Activated CD4-positive, alpha-beta memory T cell treated with anti-CD3 and anti-CD28 coated beads for 36 hours (primary cell): ENCODE data around the gene SDHA. TPM values are rescaled to one million over a fixed set of nuclear protein-coding genes. Genes with fewer than 3 reads are reported as not detected.

Experiments used
- CTCF ChIA-PET: fragments of 350-600 bp; sonication (Branson Sonifier 250); formaldehyde crosslinking; loops from one replicate; lab custom pipeline; 2021; ENCODE audit warnings: antibody characterized with exemption, inconsistent platforms; lab: Charles Lee
- POLR2A ChIA-PET: fragments of 350-600 bp; sonication (Branson Sonifier 250); formaldehyde crosslinking; loops from one replicate; lab custom pipeline; 2021; ENCODE audit warnings: antibody characterized with exemption; lab: Charles Lee
- DNase-seq: peaks from one replicate; pipeline ENCODE4 v3.0.0-alpha.2; 2020
- H3K27ac Mint-ChIP-seq: one replicate; pipeline ENCODE4 v1.8.0; 2021; ENCODE audit warnings: mixed read lengths
- H3K27me3 Mint-ChIP-seq: one replicate; pipeline ENCODE4 v1.8.0; 2021; ENCODE audit warnings: mixed read lengths
- H3K36me3 Mint-ChIP-seq: one replicate; pipeline ENCODE4 v1.8.0; 2021; ENCODE audit warnings: mixed read lengths
- H3K4me1 Mint-ChIP-seq: one replicate; pipeline ENCODE4 v1.8.0; 2021; ENCODE audit warnings: low read depth, mixed read lengths
- H3K4me3 Mint-ChIP-seq: one replicate; pipeline ENCODE4 v1.8.0; 2021; ENCODE audit warnings: mild to moderate bottlenecking, mixed read lengths
- H3K9me3 Mint-ChIP-seq: one replicate; pipeline ENCODE4 v1.8.0; 2021; ENCODE audit warnings: mixed read lengths
- intact Hi-C: fragments of 100-400 bp; cut with micrococcal nuclease; formaldehyde crosslinking; loops from one replicate; pipeline ENCODE4 v1.15.1; 2023
- total RNA-seq, 2 experiments: library from RNA; stranded (reverse); gene quantifications; one replicate each; pipeline ENCODE4 v1.2.3, GENCODE V29; 2021

SDHA gene
- total RNA-seq, 2 experiments from 2014 or later, result 142 to 143 TPM

DNA sequence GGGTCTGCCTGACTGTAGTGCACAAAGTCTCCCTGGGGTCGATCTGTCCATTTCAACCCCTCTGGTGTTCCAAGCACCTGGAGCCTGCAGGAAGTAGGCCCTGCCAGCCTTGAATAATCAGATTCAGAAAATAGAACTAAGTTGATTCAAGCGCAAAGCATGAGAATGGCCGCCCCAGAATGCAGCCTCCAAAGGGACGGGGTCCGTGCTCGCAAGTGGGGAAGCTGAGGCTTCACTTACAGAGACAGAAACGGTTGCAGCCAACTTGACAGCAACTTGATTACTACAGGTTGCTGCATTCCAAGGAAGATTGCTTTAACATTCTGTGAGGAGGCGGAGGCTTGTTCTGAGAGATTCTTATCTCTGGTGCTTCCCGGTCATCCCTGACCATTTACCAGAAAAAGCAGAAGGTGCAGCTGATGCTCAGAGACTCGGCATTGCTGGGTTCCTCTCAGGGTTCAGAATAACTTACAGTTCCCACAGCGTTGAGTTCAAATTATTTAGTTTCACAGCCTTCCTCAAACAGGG is 41.8 kb upstream of the SDHA start:
- Mint-ChIP-seq H3K36me3 (no peaks in the 10 kb centered on the region), H3K27ac (no peak overlapping the region), H3K27me3 (peaks cover 6% of the 10 kb centered on the region), H3K4me3 (no peak overlapping the region), H3K9me3 (no peaks in the 10 kb centered on the region), H3K4me1 (no peaks in the 10 kb centered on the region)
- intact Hi-C loops, result no loop called here
- POLR2A ChIA-PET, result no interaction called here
- DNase-seq, result no peak
- CTCF ChIA-PET, result no interaction called here

DNA sequence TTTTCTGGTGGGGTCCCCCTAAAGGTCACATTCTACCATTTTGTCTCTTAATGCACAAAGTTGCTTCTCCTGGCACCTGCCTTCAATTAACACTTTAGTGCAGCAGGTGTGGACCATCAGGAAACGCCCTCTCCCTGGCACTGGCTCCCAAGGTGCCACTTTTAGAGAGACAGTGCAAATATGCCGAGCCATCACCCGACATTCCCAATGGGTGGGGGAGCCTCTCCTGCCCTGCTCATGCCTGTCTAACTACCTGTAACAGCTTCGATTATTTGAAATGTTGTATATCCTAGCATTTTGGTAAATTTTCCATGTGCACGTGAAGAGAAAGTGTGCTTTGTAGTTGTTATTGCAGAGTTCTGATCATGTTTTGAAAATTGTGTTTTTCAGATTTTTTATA is 40.0 kb upstream of the SDHA start:
- Mint-ChIP-seq H3K27me3 (peaks cover 2% of the 10 kb centered on the region), H3K4me3 (no peak overlapping the region), H3K9me3 (no peaks in the 10 kb centered on the region), H3K36me3 (no peaks in the 10 kb centered on the region), H3K27ac (no peak overlapping the region), H3K4me1 (no peaks in the 10 kb centered on the region)
- ChIA-PET CTCF (no interaction called here), POLR2A (no interaction called here)
- intact Hi-C loops, result no loop called here
- no peak for DNase-seq

DNA sequence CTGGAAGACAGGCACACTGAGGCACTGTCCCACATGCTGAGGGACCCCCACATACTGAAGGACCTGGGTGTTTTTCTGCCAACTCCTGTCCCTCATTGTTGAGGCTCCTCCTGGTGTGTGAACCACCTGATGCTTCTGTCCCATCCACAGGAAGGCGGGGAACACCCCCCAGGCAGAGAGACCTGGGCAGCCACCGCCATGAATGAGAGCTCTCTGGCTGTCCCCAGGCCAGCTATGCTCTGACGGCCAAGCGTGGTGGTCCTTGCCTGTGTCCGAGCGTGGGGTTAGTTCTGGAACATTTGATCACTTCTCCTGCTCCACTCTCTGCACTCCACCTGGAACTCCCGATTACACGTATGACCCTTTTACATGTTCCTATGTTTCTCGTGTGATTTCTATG is 38.7 kb upstream of the SDHA start:
- H3K9me3 Mint-ChIP-seq, result no peaks in the 10 kb centered on the region
- no peak overlapping the region for H3K27ac Mint-ChIP-seq
- no peak for DNase-seq
- CTCF ChIA-PET, result interaction anchor here (1.0 kb wide), 1 partner anchor 9 kb away, joined by 6 read pairs; no protein-coding TSS in a partner anchor
- H3K4me1 Mint-ChIP-seq, result no peaks in the 10 kb centered on the region
- intact Hi-C loops, result no loop called here
- no peaks in the 10 kb centered on the region for H3K36me3 Mint-ChIP-seq
- H3K27me3 Mint-ChIP-seq, result peaks cover 2% of the 10 kb centered on the region
- H3K4me3 Mint-ChIP-seq, result no peak overlapping the region
- POLR2A ChIA-PET, result no interaction called here

DNA sequence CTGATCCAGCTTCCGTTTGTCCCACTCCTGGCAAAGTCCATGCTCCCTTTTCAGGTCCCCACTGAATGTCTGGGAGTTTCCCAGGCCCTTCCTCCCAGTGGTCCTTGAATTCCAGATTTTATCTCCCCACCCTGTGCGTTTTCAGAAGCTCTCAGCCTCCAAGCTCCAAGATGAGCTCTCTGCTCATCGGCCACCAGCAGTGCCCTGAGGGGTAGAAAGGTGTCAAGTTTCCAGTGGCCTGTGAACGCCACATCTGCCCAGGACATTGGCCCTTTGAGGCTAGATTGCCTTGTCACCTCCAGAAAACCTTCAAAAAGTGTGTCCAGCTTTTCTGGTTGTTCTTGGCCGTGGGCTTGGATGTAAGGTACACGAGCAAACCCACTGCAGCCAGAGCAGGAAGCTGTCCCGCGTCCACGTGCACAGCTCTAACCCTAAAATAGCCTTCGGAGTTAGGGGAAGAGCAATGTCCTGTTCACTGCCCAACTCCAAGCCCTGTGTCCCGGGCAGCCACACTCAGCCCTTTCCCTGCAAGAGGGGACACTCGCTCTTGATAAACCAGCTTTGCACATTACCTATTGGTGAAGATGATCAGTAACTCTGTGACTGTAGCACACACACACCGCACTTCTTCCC is 37.7 kb upstream of the SDHA start:
- Mint-ChIP-seq H3K4me1 (no peaks in the 10 kb centered on the region), H3K4me3 (no peak overlapping the region), H3K9me3 (no peaks in the 10 kb centered on the region), H3K27ac (no peak overlapping the region), H3K36me3 (no peaks in the 10 kb centered on the region), H3K27me3 (peaks cover 2% of the 10 kb centered on the region)
- ChIA-PET CTCF (interaction anchor here (0.9 kb wide), 1 partner anchor 8 kb away, joined by 3 read pairs; no protein-coding TSS in a partner anchor), POLR2A (no interaction called here)
- DNase-seq, result no peak
- intact Hi-C loops, result no loop called here

DNA sequence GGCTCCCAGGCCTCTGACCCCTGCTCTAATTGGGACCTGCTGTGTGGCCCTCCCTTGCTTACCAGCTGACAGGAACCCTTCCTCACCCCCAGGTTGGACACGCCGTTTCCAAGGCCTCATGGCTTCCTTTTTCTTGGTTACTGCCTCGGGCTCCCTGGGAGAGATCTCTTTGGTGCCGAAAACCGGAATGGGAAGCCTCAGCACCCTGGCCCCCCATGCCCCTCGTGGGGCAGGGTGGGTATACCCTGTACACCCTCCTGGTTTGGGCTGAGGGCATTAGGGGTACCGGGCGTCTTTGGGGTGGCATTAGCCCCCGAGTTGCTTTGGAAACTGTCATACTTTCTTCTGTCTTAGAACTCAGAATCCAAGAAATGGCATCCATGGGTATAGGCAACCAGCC is 37.0 kb upstream of the SDHA start:
- H3K4me3 Mint-ChIP-seq, result no peak overlapping the region
- H3K27ac Mint-ChIP-seq, result no peak overlapping the region
- intact Hi-C loops, result no loop called here
- H3K36me3 Mint-ChIP-seq, result no peaks in the 10 kb centered on the region
- no peak for DNase-seq
- no peaks in the 10 kb centered on the region for H3K4me1 Mint-ChIP-seq
- H3K27me3 Mint-ChIP-seq, result peaks cover 2% of the 10 kb centered on the region
- ChIA-PET CTCF (interaction anchor here (0.9 kb wide), 1 partner anchor 7 kb away, joined by 3 read pairs; no protein-coding TSS in a partner anchor), POLR2A (no interaction called here)
- no peaks in the 10 kb centered on the region for H3K9me3 Mint-ChIP-seq

DNA sequence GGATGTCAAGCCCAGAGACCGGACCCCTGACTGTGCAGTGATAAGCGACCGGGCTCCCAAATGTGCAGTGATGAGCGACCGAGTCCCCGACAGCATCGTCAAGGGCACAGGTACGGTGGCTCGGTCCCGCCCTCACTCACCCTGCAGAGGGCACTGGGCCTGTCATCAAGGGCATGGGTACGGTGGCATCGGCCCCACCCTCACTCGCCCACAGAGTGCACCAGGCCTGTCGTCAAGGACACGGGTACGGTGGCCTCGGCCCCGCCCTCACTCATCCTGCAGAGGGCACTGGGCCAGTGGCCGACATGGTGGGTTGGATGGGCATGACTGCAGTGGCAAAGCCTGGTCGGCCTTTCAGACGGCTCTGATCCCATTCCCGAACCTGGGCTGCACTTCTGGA is 36.6 kb upstream of the SDHA start:
- peaks cover 2% of the 10 kb centered on the region for H3K27me3 Mint-ChIP-seq
- H3K36me3 Mint-ChIP-seq, result no peaks in the 10 kb centered on the region
- CTCF ChIA-PET, result no interaction called here
- DNase-seq, result no peak
- POLR2A ChIA-PET, result no interaction called here
- H3K4me3 Mint-ChIP-seq, result no peak overlapping the region
- intact Hi-C loops, result no loop called here
- no peaks in the 10 kb centered on the region for H3K9me3 Mint-ChIP-seq
- no peaks in the 10 kb centered on the region for H3K4me1 Mint-ChIP-seq
- H3K27ac Mint-ChIP-seq, result no peak overlapping the region

DNA sequence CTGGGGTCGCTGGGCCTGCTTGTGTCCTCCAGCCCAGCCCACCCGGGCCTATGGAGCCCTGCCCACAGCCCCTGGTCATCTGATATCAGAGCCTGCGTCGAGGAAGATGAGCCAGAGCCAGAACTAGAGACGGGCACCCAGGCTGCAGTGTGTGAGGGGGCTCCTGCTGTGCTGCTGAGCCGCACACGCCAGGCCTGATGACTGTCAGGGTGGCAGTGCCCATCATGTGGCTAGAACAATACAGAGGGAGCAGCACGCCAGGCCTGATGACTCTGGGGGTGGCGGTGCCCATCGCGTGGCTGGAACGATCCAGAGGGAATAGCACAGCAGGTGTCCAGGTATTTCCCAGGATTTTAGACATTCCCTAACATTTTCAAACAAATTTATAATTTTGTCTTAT is 36.0 kb upstream of the SDHA start:
- POLR2A ChIA-PET, result no interaction called here
- H3K4me3 Mint-ChIP-seq, result no peak overlapping the region
- H3K36me3 Mint-ChIP-seq, result no peaks in the 10 kb centered on the region
- intact Hi-C loops, result no loop called here
- H3K27ac Mint-ChIP-seq, result no peak overlapping the region
- H3K9me3 Mint-ChIP-seq, result no peaks in the 10 kb centered on the region
- peaks cover 2% of the 10 kb centered on the region for H3K27me3 Mint-ChIP-seq
- CTCF ChIA-PET, result no interaction called here
- H3K4me1 Mint-ChIP-seq, result no peaks in the 10 kb centered on the region
- DNase-seq, result no peak

DNA sequence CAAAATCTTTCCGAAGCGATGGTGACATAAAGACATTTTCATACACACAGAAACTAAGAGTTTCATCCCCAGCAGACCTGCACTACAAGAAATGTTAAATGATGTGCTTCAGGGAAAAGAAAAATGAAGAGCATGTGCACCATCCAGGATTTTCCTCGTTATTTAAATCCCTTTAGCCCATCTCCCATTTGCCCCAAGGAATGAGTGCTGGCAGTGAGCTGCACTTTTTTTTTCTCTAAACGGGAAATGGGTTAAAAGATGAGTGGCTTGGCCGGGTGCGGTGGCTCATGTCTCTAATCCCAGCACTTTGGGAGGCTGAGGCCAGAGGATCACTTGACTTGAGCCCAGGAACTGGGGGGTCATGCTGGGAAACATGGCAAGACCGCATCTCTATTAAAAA is 33.6 kb upstream of the SDHA start:
- Mint-ChIP-seq H3K36me3 (no peaks in the 10 kb centered on the region), H3K4me1 (peaks cover 6% of the 10 kb centered on the region), H3K27me3 (peaks cover 6% of the 10 kb centered on the region), H3K27ac (no peak overlapping the region), H3K9me3 (no peaks in the 10 kb centered on the region), H3K4me3 (no peak overlapping the region)
- ChIA-PET CTCF (no interaction called here), POLR2A (no interaction called here)
- DNase-seq, result no peak
- intact Hi-C loops, result no loop called here

DNA sequence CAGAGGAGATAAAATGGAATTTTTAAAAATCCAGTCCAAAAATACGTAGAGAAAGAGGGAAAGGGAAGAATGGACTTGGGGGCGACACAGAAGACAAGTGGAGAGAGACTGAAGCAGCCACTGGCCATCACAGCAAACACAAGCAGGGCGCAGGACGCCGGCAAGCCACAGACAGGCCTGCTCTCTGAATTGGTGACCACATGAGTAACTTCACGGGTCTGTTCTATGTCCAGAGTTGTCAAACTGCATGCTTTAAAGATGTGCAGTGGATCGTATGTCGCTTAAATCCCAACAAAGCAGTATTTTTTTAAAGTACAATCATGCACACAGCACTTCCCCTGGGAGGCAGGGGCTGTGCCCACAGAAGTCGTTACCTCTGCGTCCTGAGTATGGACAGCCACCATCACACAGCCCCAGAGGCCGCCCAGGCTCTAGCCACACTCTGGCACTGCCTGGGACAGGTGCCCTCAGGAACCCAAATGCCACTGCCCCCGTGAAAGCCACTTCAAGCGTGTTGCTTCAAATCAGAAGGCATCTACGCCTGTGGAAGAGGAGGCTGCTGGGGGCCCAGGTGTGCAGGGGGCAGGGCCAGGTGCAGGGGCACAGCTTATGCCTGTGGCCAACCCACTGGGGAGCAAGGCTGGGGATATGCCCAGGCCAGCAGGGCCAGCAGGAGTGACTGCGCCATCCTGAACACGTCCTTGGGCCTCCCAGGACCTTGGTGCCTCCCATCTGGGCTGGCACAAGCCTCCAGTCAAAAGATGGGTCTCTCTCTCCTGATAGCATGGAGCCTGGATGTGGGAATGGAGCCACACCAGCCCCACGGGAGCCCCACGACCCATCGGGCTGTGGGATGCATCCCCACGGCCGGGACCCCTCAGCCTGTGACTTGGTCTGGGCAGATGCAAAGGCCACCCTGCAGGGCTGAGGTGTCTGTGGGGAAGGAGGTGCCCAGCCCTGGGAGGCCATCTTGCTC is 32.7 kb upstream of the SDHA start:
- no peak for DNase-seq
- H3K36me3 Mint-ChIP-seq, result no peaks in the 10 kb centered on the region
- ChIA-PET POLR2A (no interaction called here), CTCF (no interaction called here)
- peaks cover 6% of the 10 kb centered on the region for H3K27me3 Mint-ChIP-seq
- intact Hi-C loops, result loop anchor here (5.0 kb wide), 1 partner anchor 242 kb away; no protein-coding TSS in a partner anchor
- peaks cover 6% of the 10 kb centered on the region for H3K4me1 Mint-ChIP-seq
- H3K27ac Mint-ChIP-seq, result no peak overlapping the region
- H3K9me3 Mint-ChIP-seq, result no peaks in the 10 kb centered on the region
- no peak overlapping the region for H3K4me3 Mint-ChIP-seq

DNA sequence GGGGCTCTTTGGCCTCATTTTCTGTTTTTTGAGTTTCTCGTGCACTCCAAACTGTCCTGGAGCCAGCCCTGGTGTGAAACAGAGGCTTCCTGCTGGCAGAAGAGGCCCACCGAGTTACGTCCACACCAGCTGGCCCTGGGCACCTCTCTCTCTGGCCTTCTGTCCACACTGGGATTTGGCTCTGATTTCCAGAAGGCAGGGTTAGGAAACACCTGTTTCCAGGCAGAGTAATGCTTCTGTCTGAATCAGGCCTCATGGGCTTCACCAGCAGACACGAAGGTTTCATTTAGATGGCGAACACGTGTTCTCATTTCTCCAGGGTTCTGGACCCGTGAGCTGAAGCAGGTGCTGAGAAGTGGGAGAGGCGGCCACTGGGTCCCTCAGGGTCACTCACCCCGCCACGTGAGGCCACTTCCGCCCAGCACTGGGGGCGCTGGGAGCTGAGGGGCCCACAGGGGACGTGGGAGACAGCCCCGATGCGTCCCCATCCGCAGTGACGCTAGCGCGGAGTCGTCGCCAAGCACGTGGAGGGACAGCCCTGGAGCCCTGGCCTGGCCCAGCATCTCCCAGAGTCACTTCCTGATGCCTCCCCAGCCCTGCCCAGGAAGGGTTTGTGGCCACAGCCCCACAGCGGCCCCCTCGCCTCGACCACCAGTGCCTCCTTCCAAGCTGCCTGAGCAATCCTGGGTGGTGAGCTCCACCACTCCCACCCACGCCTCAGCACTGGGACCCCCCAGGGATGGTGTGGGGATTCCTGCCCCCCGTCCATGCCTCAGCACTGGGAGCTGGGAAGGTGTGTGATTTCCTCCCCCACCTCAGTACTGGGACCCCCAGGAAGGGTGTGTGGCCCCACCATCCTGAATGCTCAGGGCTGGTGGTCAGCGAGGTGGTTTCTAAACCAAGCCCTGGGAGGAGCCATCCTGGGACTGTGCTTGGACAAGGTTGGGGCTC is 31.8 kb upstream of the SDHA start:
- no peaks in the 10 kb centered on the region for H3K36me3 Mint-ChIP-seq
- intact Hi-C loops, result loop anchor here (5.0 kb wide), 1 partner anchor 241 kb away; no protein-coding TSS in a partner anchor
- no peaks in the 10 kb centered on the region for H3K9me3 Mint-ChIP-seq
- H3K4me1 Mint-ChIP-seq, result peaks cover 6% of the 10 kb centered on the region
- ChIA-PET CTCF (interaction anchor here (1.1 kb wide), 1 partner anchor 244 kb away, joined by 3 read pairs; no protein-coding TSS in a partner anchor), POLR2A (no interaction called here)
- no peak overlapping the region for H3K4me3 Mint-ChIP-seq
- no peak overlapping the region for H3K27ac Mint-ChIP-seq
- DNase-seq, result no peak
- H3K27me3 Mint-ChIP-seq, result peaks cover 3% of the 10 kb centered on the region

DNA sequence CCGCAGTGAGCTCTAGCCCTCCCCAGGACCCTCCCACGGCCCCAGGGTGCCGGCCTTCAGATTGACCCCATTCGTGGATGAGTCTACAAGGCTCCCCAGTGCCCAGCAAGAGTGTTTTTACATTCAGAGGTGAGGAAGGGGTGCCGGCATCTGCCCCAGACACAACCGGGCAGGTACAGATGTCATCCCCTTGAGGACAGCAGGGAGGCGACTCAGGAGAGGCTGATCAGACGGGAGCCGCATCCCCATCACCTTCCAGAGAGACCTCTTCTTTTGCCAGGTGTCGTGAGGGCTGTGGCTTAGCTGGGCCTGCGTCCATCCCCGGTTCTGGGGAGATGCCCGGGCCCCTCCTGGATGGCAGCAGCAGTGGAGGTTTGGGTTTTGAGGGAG is 31.1 kb upstream of the SDHA start:
- DNase-seq, result no peak
- peaks cover 3% of the 10 kb centered on the region for H3K27me3 Mint-ChIP-seq
- no peak overlapping the region for H3K4me3 Mint-ChIP-seq
- ChIA-PET POLR2A (no interaction called here), CTCF (interaction anchor here (1.1 kb wide), 1 partner anchor 244 kb away, joined by 3 read pairs; no protein-coding TSS in a partner anchor)
- no peaks in the 10 kb centered on the region for H3K9me3 Mint-ChIP-seq
- no peaks in the 10 kb centered on the region for H3K36me3 Mint-ChIP-seq
- peaks cover 6% of the 10 kb centered on the region for H3K4me1 Mint-ChIP-seq
- no peak overlapping the region for H3K27ac Mint-ChIP-seq
- intact Hi-C loops, result loop anchor here (5.0 kb wide), 1 partner anchor 240 kb away; no protein-coding TSS in a partner anchor
